ENCODE data around the gene AP3B1.

AP3B1 gene

GRCh38 chr5:77960863-77961396 is 333.6 kb downstream of the AP3B1 start:
- DNase-seq (ENCODE audit: low read depth) = no peak
- H3K4me3 ChIP-seq (ENCODE audit: control insufficient read depth, low read depth, low read length) = no peak overlapping the region
- TF ChIP-seq CTCF (conservative IDR thresholded peaks at IDR 0.05; ENCODE audit: control insufficient read depth, insufficient read depth, low read depth, low read length) = no peak

- DNase-seq (ENCODE audit: low read depth) = no peak
- H3K4me3 ChIP-seq (ENCODE audit: control insufficient read depth, low read depth, low read length) = no peak overlapping the region
- no peak for TF ChIP-seq CTCF (conservative IDR thresholded peaks at IDR 0.05; ENCODE audit: control insufficient read depth, insufficient read depth, low read depth, low read length)
Measured at GRCh38 chr5:77960305-77960704, 334.2 kb downstream of the AP3B1 start.

- no peak for TF ChIP-seq CTCF (conservative IDR thresholded peaks at IDR 0.05; ENCODE audit: control insufficient read depth, insufficient read depth, low read depth, low read length)
- no peak for DNase-seq (ENCODE audit: low read depth)
- H3K4me3 ChIP-seq (ENCODE audit: control insufficient read depth, low read depth, low read length) = no peak overlapping the region
Measured at GRCh38 chr5:77958642-77959330, 335.7 kb downstream of the AP3B1 start.

GRCh38 chr5:77957931-77958521 is 336.5 kb downstream of the AP3B1 start:
- no peak for TF ChIP-seq CTCF (conservative IDR thresholded peaks at IDR 0.05; ENCODE audit: control insufficient read depth, insufficient read depth, low read depth, low read length)
- H3K4me3 ChIP-seq (ENCODE audit: control insufficient read depth, low read depth, low read length) = no peak overlapping the region
- DNase-seq (ENCODE audit: low read depth) = no peak

GRCh38 chr5:77957516-77957915 is 337.0 kb downstream of the AP3B1 start:
- H3K4me3 ChIP-seq (ENCODE audit: control insufficient read depth, low read depth, low read length) = no peak overlapping the region
- DNase-seq (ENCODE audit: low read depth) = no peak
- TF ChIP-seq CTCF (conservative IDR thresholded peaks at IDR 0.05; ENCODE audit: control insufficient read depth, insufficient read depth, low read depth, low read length) = no peak

GRCh38 chr5:77957081-77957480 is 337.4 kb downstream of the AP3B1 start:
- no peak for DNase-seq (ENCODE audit: low read depth)
- no peak for TF ChIP-seq CTCF (conservative IDR thresholded peaks at IDR 0.05; ENCODE audit: control insufficient read depth, insufficient read depth, low read depth, low read length)
- no peak overlapping the region for H3K4me3 ChIP-seq (ENCODE audit: control insufficient read depth, low read depth, low read length)

Measured in fibroblast of mammary gland (primary cell).